HG02852 (cell line): ENCODE data around the gene ALPI.

ENCODE experiments used
- ATAC-seq: cut with Tn5 transposase; IDR thresholded peaks from one replicate; pipeline ENCODE4 v1.9.1; 2021; ENCODE audit warnings: mild to moderate bottlenecking, moderate library complexity; ENCODE audit not compliant: unreplicated experiment

The ALPI gene

GRCh38 chr2:232495292-232495691 is 39.3 kb downstream of the ALPI start:
- no peak for ATAC-seq

- ATAC-seq = no peak
Observed at GRCh38 chr2:232496501-232497270, 40.7 kb downstream of the ALPI start.

- ATAC-seq = no peak
Observed at GRCh38 chr2:232497348-232497747, 41.4 kb downstream of the ALPI start.

GRCh38 chr2:232498452-232498851 is 42.5 kb downstream of the ALPI start:
- no peak for ATAC-seq

- no peak for ATAC-seq
Observed at GRCh38 chr2:232501331-232501771, 45.4 kb downstream of the ALPI start.

GRCh38 chr2:232501794-232502390 is 45.9 kb downstream of the ALPI start:
- ATAC-seq = no peak

- ATAC-seq = no peak
Observed at GRCh38 chr2:232502511-232502910, 46.6 kb downstream of the ALPI start.

- no peak for ATAC-seq
Observed at GRCh38 chr2:232502911-232503808, 47.2 kb downstream of the ALPI start.

- no peak for ATAC-seq
Observed at GRCh38 chr2:232503809-232504323, 47.9 kb downstream of the ALPI start.

- no peak for ATAC-seq
Observed at GRCh38 chr2:232504438-232504837, 48.5 kb downstream of the ALPI start.

- no peak for ATAC-seq
Observed at GRCh38 chr2:232505856-232506255, 49.9 kb downstream of the ALPI start.

- ATAC-seq = no peak
Observed at GRCh38 chr2:232506709-232507108, 50.8 kb downstream of the ALPI start.

GRCh38 chr2:232508251-232508650 is 52.3 kb downstream of the ALPI start:
- no peak for ATAC-seq
